OCI-LY1 (cell line): ENCODE measurements around the gene TPP1.

Experiments used
- EZH2 ChIP-seq: fragments of 200-600 bp; sonication (generic), shearing (Covaris generic); IDR thresholded peaks from 2 replicates; pipeline ENCODE4 v1.8.0; 2017; ENCODE audit warnings: borderline replicate concordance, mixed run types, mild to moderate bottlenecking, antibody characterized with exemption, low read length, moderate library complexity, mixed read lengths
- TF ChIP-seq, protein P1 (sequence below): fragments of 200-600 bp; sonication (generic), shearing (Covaris generic); IDR thresholded peaks from 2 replicates; pipeline ENCODE4 v1.5.1; 2017; ENCODE audit warnings: mild to moderate bottlenecking, antibody characterized with exemption, low read length, moderate library complexity, mixed read lengths

DNA sequence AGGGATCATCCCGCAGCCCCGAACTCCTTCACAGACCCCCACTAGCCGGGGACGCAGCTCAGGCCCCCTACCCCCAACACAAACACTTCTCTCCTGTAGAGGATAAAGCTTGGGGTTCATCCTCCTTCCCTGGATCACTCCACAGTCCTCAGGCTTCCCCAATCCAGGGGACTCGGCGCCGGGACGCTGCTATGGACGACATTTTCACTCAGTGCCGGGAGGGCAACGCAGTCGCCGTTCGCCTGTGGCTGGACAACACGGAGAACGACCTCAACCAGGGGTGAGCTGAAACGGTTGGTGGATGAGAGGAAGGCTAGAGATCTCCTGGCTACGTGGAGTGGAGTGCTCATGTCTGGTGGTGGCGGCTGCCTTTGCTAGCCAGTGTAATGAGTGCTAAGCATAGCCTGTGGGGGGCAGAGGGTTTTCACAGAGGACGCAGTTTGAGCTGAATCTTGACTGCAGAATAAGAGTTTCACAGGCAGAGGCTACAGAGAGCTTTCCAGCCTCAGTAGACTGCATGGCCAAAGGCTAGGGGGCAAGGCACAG lies 15.1 kb downstream of the TPP1 start:
- TF ChIP-seq, protein P1, sequence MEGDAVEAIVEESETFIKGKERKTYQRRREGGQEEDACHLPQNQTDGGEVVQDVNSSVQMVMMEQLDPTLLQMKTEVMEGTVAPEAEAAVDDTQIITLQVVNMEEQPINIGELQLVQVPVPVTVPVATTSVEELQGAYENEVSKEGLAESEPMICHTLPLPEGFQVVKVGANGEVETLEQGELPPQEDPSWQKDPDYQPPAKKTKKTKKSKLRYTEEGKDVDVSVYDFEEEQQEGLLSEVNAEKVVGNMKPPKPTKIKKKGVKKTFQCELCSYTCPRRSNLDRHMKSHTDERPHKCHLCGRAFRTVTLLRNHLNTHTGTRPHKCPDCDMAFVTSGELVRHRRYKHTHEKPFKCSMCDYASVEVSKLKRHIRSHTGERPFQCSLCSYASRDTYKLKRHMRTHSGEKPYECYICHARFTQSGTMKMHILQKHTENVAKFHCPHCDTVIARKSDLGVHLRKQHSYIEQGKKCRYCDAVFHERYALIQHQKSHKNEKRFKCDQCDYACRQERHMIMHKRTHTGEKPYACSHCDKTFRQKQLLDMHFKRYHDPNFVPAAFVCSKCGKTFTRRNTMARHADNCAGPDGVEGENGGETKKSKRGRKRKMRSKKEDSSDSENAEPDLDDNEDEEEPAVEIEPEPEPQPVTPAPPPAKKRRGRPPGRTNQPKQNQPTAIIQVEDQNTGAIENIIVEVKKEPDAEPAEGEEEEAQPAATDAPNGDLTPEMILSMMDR = peak; percentile 45; the same call in 1 of the 2 replicates
- TF ChIP-seq EZH2 = no peak
